GM12892 (cell line): ENCODE measurements around the gene ABCA1.

Experiments used
- POLR2A ChIP-seq: IDR thresholded peaks from 2 replicates; pipeline ENCODE4 v1.6.1; 2011; ENCODE audit warnings: low read depth, low read length, control low read depth
- POLR2AphosphoS5 ChIP-seq: IDR thresholded peaks from 2 replicates; pipeline ENCODE4 v1.6.1; 2011; ENCODE audit warnings: low read depth, low read length, control low read depth
- TAF1 ChIP-seq: IDR thresholded peaks from 2 replicates; pipeline ENCODE4 v1.6.1; 2011; ENCODE audit warnings: low read depth, mild to moderate bottlenecking, control low read depth, low read length, borderline replicate concordance

DNA sequence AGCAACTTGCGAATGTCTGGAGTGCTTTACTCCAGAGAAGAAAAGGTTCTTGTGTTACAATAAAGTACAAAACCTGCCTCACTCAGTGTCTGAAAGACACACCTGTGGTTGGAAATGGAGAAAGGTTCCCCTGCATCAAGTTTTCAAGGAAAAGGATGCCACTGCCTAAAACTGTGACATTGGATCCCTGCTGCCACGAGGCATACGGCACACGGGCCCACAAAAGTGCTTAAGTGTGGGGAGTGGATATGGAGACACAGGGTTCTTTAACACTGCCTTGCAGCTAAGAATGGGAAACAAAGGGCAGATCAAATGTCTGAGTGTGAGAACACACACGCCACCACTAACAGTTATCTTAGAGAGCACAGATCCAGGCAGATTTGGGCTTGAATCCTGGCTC, 89.0 kb downstream of the ABCA1 start:
- TF ChIP-seq POLR2AphosphoS5 (no peak), POLR2A (no peak), TAF1 (no peak)
